CD4-positive, alpha-beta memory T cell (primary cell): ENCODE results near the gene ST6GALNAC4. TPM values are rescaled to one million over a fixed set of nuclear protein-coding genes. Genes with fewer than 3 reads are reported as not detected.

ENCODE experiments used
- CTCF ChIA-PET: fragments of 350-600 bp; sonication (Branson Sonifier 250); formaldehyde crosslinking; loops from one replicate; lab custom pipeline; 2021; ENCODE audit warnings: inconsistent platforms; ENCODE audit not compliant: partially characterized antibody; lab: Charles Lee
- POLR2A ChIA-PET: fragments of 350-600 bp; sonication (Branson Sonifier 250); formaldehyde crosslinking; loops from one replicate; lab custom pipeline; 2021; ENCODE audit not compliant: partially characterized antibody; lab: Charles Lee
- DNase-seq, 5 donors: peaks; one replicate each; pipeline versions ENCODE4 v3.0.0 to v3.0.0-alpha.2; 2020 to 2022; ENCODE audit warnings: mixed read lengths in 1 of 5
- H3K27ac ChIP-seq: one replicate; pipeline ENCODE4 v1.7.0; 2013; ENCODE audit warnings: low read depth, low read length
- H3K27me3 ChIP-seq: 2 replicates; pipeline ENCODE4 v1.7.0; 2013; ENCODE audit warnings: mild to moderate bottlenecking, low read length, moderate library complexity; ENCODE audit not compliant: insufficient read depth
- H3K36me3 ChIP-seq: 2 replicates; pipeline ENCODE4 v1.7.0; 2013; ENCODE audit warnings: mild to moderate bottlenecking, low read length, moderate library complexity; ENCODE audit not compliant: insufficient read depth
- H3K4me1 ChIP-seq: 2 replicates; pipeline ENCODE4 v1.7.0; 2013; ENCODE audit warnings: mild to moderate bottlenecking, low read length, moderate library complexity; ENCODE audit not compliant: insufficient read depth
- H3K4me3 ChIP-seq, 2 donors: one replicate each; pipeline ENCODE4 v1.7.0; 2013; ENCODE audit warnings: low read length in 2 of 2, mild to moderate bottlenecking in 1 of 2
- H3K9me3 ChIP-seq, 2 donors: one replicate each; pipeline ENCODE4 v1.7.0; 2013; ENCODE audit warnings: low read length in 2 of 2, control low read depth in 1 of 2; ENCODE audit not compliant: control insufficient read depth in 1 of 2
- H3K27ac Mint-ChIP-seq, 7 donors: one replicate each; pipeline ENCODE4 v1.8.0; 2020 to 2021; ENCODE audit warnings: mixed read lengths in 7 of 7, mild to moderate bottlenecking in 6 of 7, inconsistent platforms in 3 of 7, moderate library complexity in 3 of 7
- H3K27me3 Mint-ChIP-seq, 2 donors: one replicate each; pipeline ENCODE4 v1.8.0; 2020 to 2021; ENCODE audit warnings: mixed read lengths in 2 of 2
- H3K36me3 Mint-ChIP-seq, 2 donors: one replicate each; pipeline ENCODE4 v1.8.0; 2020 to 2021; ENCODE audit warnings: mixed read lengths in 2 of 2, inconsistent platforms in 1 of 2, mild to moderate bottlenecking in 1 of 2
- H3K4me1 Mint-ChIP-seq, 4 donors: one replicate each; pipeline ENCODE4 v1.8.0; 2020 to 2021; ENCODE audit warnings: mixed read lengths in 4 of 4, mild to moderate bottlenecking in 1 of 4
- H3K4me3 Mint-ChIP-seq, 8 donors: one replicate each; pipeline ENCODE4 v1.8.0; 2020 to 2021; ENCODE audit warnings: mixed read lengths in 8 of 8, mild to moderate bottlenecking in 7 of 8, moderate library complexity in 6 of 8, inconsistent platforms in 3 of 8
- H3K9me3 Mint-ChIP-seq, 8 donors: one replicate each; pipeline ENCODE4 v1.8.0; 2020 to 2021; ENCODE audit warnings: mixed read lengths in 8 of 8, mild to moderate bottlenecking in 5 of 8, inconsistent platforms in 3 of 8, moderate library complexity in 1 of 8
- intact Hi-C: fragments of 100-400 bp; cut with micrococcal nuclease; formaldehyde crosslinking; loops from one replicate; pipeline ENCODE4 v1.15.1; 2023
- polyA plus RNA-seq, 2 donors: library from polyadenylated mRNA; unstranded; fragments of 300-500 nt; fragmentation: Illumina TruSeq; gene quantifications; one replicate each; pipeline ENCODE4 v1.2.3, GENCODE V29; 2021
- total RNA-seq, 2 experiments: library from RNA; stranded (reverse); gene quantifications; one replicate each; pipeline ENCODE4 v1.2.3, GENCODE V29; 2021

Gene ST6GALNAC4
- total and polyA plus RNA-seq, 4 experiments from 2014 or later = 10.2 to 38.1 (median 27.1) TPM

- peaks cover 0 to 30% of the 10 kb centered on the region in 2 donors for H3K36me3 Mint-ChIP-seq
- DNase-seq = no peak
- intact Hi-C loops = loop anchor here (2.0 kb wide), 2 partner anchors 22 to 118 kb away; partner anchors contain the start of gene CDK9
- H3K4me1 ChIP-seq = peaks cover 73% of the 10 kb centered on the region
- H3K36me3 ChIP-seq = no peaks in the 10 kb centered on the region
- no peaks in the 10 kb centered on the region for H3K9me3 ChIP-seq
- no peaks in the 10 kb centered on the region for H3K9me3 Mint-ChIP-seq
- ChIA-PET CTCF (interaction anchor here (1.6 to 2.6 kb wide), 3 partner anchors 17 to 169 kb away, joined by 6 to 10 read pairs (median 6); partner anchors contain the start of gene TOR2A), POLR2A (interaction anchor here (1.0 to 7.1 kb wide), 14 partner anchors 9 to 453 kb away, joined by 3 to 87 read pairs (median 5); partner anchors contain the start of genes CDK9, DPM2, FPGS and LRSAM1)
- peak overlapping the region; percentile 82 to 85 for H3K4me3 ChIP-seq
- peak overlapping the region; percentile 100 for H3K27ac ChIP-seq
- H3K27me3 Mint-ChIP-seq = no peaks in the 10 kb centered on the region
- H3K4me3 Mint-ChIP-seq = peak overlapping the region; percentile 86 to 99 (median 95)
- no peaks in the 10 kb centered on the region for H3K27me3 ChIP-seq
- H3K4me1 Mint-ChIP-seq = peaks cover 16 to 66% (median 34%) of the 10 kb centered on the region in 4 donors
- peak overlapping the region; percentile 98 to 100 (median 100) for H3K27ac Mint-ChIP-seq
Measured at GRCh38 chr9:127904561-127905003, 12.3 kb downstream of the ST6GALNAC4 start.

- peaks cover 73% of the 10 kb centered on the region for H3K4me1 ChIP-seq
- peaks cover 16 to 66% (median 34%) of the 10 kb centered on the region in 4 donors for H3K4me1 Mint-ChIP-seq
Measured at GRCh38 chr9:127903557-127904475, 13.0 kb downstream of the ST6GALNAC4 start.

GRCh38 chr9:127899128-127899943, 17.5 kb downstream of the ST6GALNAC4 start, which contains the start of gene ST6GALNAC6:
ST6GALNAC6 (minus strand) TSS chr9:127899603; CDS start chr9:127897981, 1,622 bp downstream.
- Mint-ChIP-seq H3K9me3 (peaks cover 0 to 5% (median 0%) of the 10 kb centered on the region in 8 donors), H3K4me3 (peak within 1 kb of the TSS; percentile 87 to 92 (median 90)), H3K27ac (peak within 1 kb of the TSS; percentile 47 to 91 (median 88)), H3K4me1 (peaks cover 12 to 59% (median 37%) of the 10 kb centered on the region in 4 donors), H3K27me3 (no peaks in the 10 kb centered on the region), H3K36me3 (peaks cover 25 to 39% of the 10 kb centered on the region in 2 donors)
- Histone ChIP-seq H3K4me3 (peak within 1 kb of the TSS; percentile 68 to 79), H3K4me1 (peaks cover 58% of the 10 kb centered on the region), H3K9me3 (no peaks in the 10 kb centered on the region), H3K27me3 (no peaks in the 10 kb centered on the region), H3K36me3 (peaks cover 21% of the 10 kb centered on the region), H3K27ac (peak within 1 kb of the TSS; percentile 60)
- POLR2A ChIA-PET = interaction anchor here (0.7 to 5.3 kb wide), 15 partner anchors 10 to 449 kb away, joined by 3 to 25 read pairs (median 4); partner anchors contain the start of genes SH2D3C, ST6GALNAC4 and TOR2A
- peak; percentile 61 to 74 (median 63) for DNase-seq
- intact Hi-C loops = no loop called here
- CTCF ChIA-PET = interaction anchor here (1.1 to 3.0 kb wide), 4 partner anchors 18 to 30 kb away, joined by 3 to 12 read pairs (median 6); partner anchors contain the start of gene ST6GALNAC4

More at GRCh38 chr9:127903557-127904475, 13.0 kb downstream of the ST6GALNAC4 start:
- ChIA-PET CTCF (interaction anchor here (1.6 to 2.6 kb wide), 3 partner anchors 17 to 169 kb away, joined by 6 to 10 read pairs (median 6); partner anchors contain the start of gene TOR2A), POLR2A (interaction anchor here (0.6 to 7.1 kb wide), 16 partner anchors 12 to 453 kb away, joined by 3 to 87 read pairs (median 5); partner anchors contain the start of genes CDK9, DPM2, FPGS and LRSAM1)
- intact Hi-C loops = loop anchor here (2.0 kb wide), 3 partner anchors 13 to 117 kb away; partner anchors contain the start of genes CDK9 and ST6GALNAC4
- no peaks in the 10 kb centered on the region for H3K36me3 ChIP-seq
- Mint-ChIP-seq H3K27me3 (no peaks in the 10 kb centered on the region), H3K36me3 (peaks cover 0 to 29% of the 10 kb centered on the region in 2 donors), H3K27ac (peak overlapping the region; percentile 98 to 100 (median 100)), H3K4me3 (peak overlapping the region; percentile 86 to 99 (median 95)), H3K9me3 (no peaks in the 10 kb centered on the region)
- DNase-seq = peak; percentile 49 to 82 (median 56)
- no peaks in the 10 kb centered on the region for H3K9me3 ChIP-seq
- H3K27ac ChIP-seq = peak overlapping the region; percentile 100
- no peaks in the 10 kb centered on the region for H3K27me3 ChIP-seq
- H3K4me3 ChIP-seq = peak overlapping the region; percentile 82 to 85

- CTCF ChIA-PET = interaction anchor here (1.6 to 3.0 kb wide), 2 partner anchors 22 to 29 kb away, joined by 5 to 12 read pairs; no protein-coding TSS in a partner anchor
- H3K27ac ChIP-seq = peak overlapping the region; percentile 60
- peaks cover 29% of the 10 kb centered on the region for H3K36me3 ChIP-seq
- intact Hi-C loops = no loop called here
- POLR2A ChIA-PET = interaction anchor here (0.7 to 5.3 kb wide), 10 partner anchors 9 to 164 kb away, joined by 3 to 25 read pairs (median 4); partner anchors contain the start of genes SH2D3C, ST6GALNAC4 and TOR2A
- DNase-seq = peak in 1 of 5 donors; percentile 49
- H3K27me3 Mint-ChIP-seq = no peaks in the 10 kb centered on the region
- peak overlapping the region; percentile 86 to 92 (median 90) for H3K4me3 Mint-ChIP-seq
- H3K36me3 Mint-ChIP-seq = peaks cover 33 to 42% of the 10 kb centered on the region in 2 donors
- peaks cover 0 to 7% (median 0%) of the 10 kb centered on the region in 8 donors for H3K9me3 Mint-ChIP-seq
- no peaks in the 10 kb centered on the region for H3K27me3 ChIP-seq
- peaks cover 8 to 58% (median 35%) of the 10 kb centered on the region in 4 donors for H3K4me1 Mint-ChIP-seq
- H3K4me3 ChIP-seq = peak overlapping the region in 1 of 2 donors; percentile 68
- no peaks in the 10 kb centered on the region for H3K9me3 ChIP-seq
- peaks cover 50% of the 10 kb centered on the region for H3K4me1 ChIP-seq
- H3K27ac Mint-ChIP-seq = peak overlapping the region in 6 of 7 donors; percentile 53 to 91 (median 88)
Measured at GRCh38 chr9:127898433-127899127, 18.3 kb downstream of the ST6GALNAC4 start.

GRCh38 chr9:127897193-127897692, 19.6 kb downstream of the ST6GALNAC4 start:
- H3K4me1 ChIP-seq = peaks cover 40% of the 10 kb centered on the region
- H3K36me3 ChIP-seq = peaks cover 42% of the 10 kb centered on the region
- no peak for DNase-seq
- no peak overlapping the region for H3K4me3 ChIP-seq
- Mint-ChIP-seq H3K4me1 (peaks cover 7 to 63% (median 32%) of the 10 kb centered on the region in 4 donors), H3K27ac (peak overlapping the region in 3 of 7 donors; percentile 30 to 66 (median 53)), H3K4me3 (peak overlapping the region in 6 of 8 donors; percentile 7 to 57 (median 54)), H3K9me3 (peaks cover 0 to 13% (median 0%) of the 10 kb centered on the region in 8 donors), H3K27me3 (no peaks in the 10 kb centered on the region), H3K36me3 (peaks cover 46 to 52% of the 10 kb centered on the region in 2 donors)
- H3K9me3 ChIP-seq = no peaks in the 10 kb centered on the region
- no peak overlapping the region for H3K27ac ChIP-seq
- intact Hi-C loops = no loop called here
- CTCF ChIA-PET = interaction anchor here (0.6 to 3.0 kb wide), 2 partner anchors 24 to 28 kb away, joined by 3 to 12 read pairs; no protein-coding TSS in a partner anchor
- POLR2A ChIA-PET = interaction anchor here (1.2 to 5.3 kb wide), 3 partner anchors 9 to 111 kb away, joined by 3 to 25 read pairs (median 4); partner anchors contain the start of genes CDK9 and ST6GALNAC4
- H3K27me3 ChIP-seq = no peaks in the 10 kb centered on the region
